DOHH2 (cell line): ENCODE results near the gene PCBD1.

Experiments used
- H3F3A ChIP-seq: fragments of 200-600 bp; sonication (generic), shearing (Covaris generic); 2 replicates; pipeline ENCODE4 v1.6.0; 2016; ENCODE audit warnings: antibody characterized with exemption, mild to moderate bottlenecking; ENCODE audit not compliant: control insufficient read depth, insufficient read depth
- H3K27ac ChIP-seq: fragments of 200-600 bp; sonication (generic); 2 replicates; pipeline ENCODE4 v1.5.1; 2014; ENCODE audit warnings: low read depth, mild to moderate bottlenecking, low read length, moderate library complexity
- H3K27me3 ChIP-seq: fragments of 200-600 bp; sonication (generic); 2 replicates; pipeline ENCODE4 v1.6.1; 2014; ENCODE audit warnings: mild to moderate bottlenecking, low read length, mixed read lengths; ENCODE audit not compliant: control insufficient read depth
- H3K36me3 ChIP-seq: fragments of 200-600 bp; sonication (generic); 2 replicates; pipeline ENCODE4 v1.6.1; 2014; ENCODE audit warnings: mild to moderate bottlenecking, low read length, moderate library complexity, mixed read lengths; ENCODE audit not compliant: control insufficient read depth
- H3K4me1 ChIP-seq: fragments of 200-600 bp; sonication (generic); 2 replicates; pipeline ENCODE4 v1.6.1; 2014; ENCODE audit warnings: mild to moderate bottlenecking, low read length, mixed read lengths; ENCODE audit not compliant: control insufficient read depth
- H3K4me2 ChIP-seq: fragments of 200-600 bp; sonication (generic); 2 replicates; pipeline ENCODE4 v1.6.0; 2014; ENCODE audit warnings: mild to moderate bottlenecking, low read length, moderate library complexity
- H3K4me3 ChIP-seq: fragments of 200-600 bp; sonication (generic); 2 replicates; pipeline ENCODE4 v1.5.1; 2014; ENCODE audit warnings: mild to moderate bottlenecking, low read length, mixed read lengths
- H3K79me2 ChIP-seq: fragments of 200-600 bp; sonication (generic); 2 replicates; pipeline ENCODE4 v1.6.1; 2014; ENCODE audit warnings: mild to moderate bottlenecking, low read length, mixed read lengths; ENCODE audit not compliant: control insufficient read depth
- H3K9me2 ChIP-seq: fragments of 200-600 bp; sonication (generic); replicated peaks from 2 replicates; pipeline ENCODE4 v1.6.1; 2014; ENCODE audit warnings: mild to moderate bottlenecking, low read length, mixed read lengths; ENCODE audit not compliant: control insufficient read depth
- H3K9me3 ChIP-seq: fragments of 200-600 bp; sonication (generic); 2 replicates; pipeline ENCODE4 v1.6.1; 2014; ENCODE audit warnings: antibody characterized with exemption, low read length, mixed read lengths; ENCODE audit not compliant: control insufficient read depth, insufficient read depth
- H4K20me1 ChIP-seq: fragments of 200-600 bp; sonication (generic); 2 replicates; pipeline ENCODE4 v1.6.0; 2014; ENCODE audit warnings: low read depth, mild to moderate bottlenecking, antibody characterized with exemption, low read length, moderate library complexity; ENCODE audit not compliant: control insufficient read depth, insufficient read depth
- EZH2phosphoT487 ChIP-seq: fragments of 200-600 bp; sonication (generic); IDR thresholded peaks from 2 replicates; pipeline ENCODE4 v1.6.1; 2017; ENCODE audit warnings: borderline replicate concordance, mild to moderate bottlenecking, antibody characterized with exemption, low read length, moderate library complexity, mixed read lengths
- TF ChIP-seq, protein P1 (sequence below): fragments of 200-600 bp; sonication (generic); IDR thresholded peaks from one replicate; pipeline ENCODE4 v1.5.1; 2014; ENCODE audit warnings: antibody characterized with exemption, mild to moderate bottlenecking, low read depth, low read length; ENCODE audit not compliant: poor library complexity, severe bottlenecking

The PCBD1 gene

DNA sequence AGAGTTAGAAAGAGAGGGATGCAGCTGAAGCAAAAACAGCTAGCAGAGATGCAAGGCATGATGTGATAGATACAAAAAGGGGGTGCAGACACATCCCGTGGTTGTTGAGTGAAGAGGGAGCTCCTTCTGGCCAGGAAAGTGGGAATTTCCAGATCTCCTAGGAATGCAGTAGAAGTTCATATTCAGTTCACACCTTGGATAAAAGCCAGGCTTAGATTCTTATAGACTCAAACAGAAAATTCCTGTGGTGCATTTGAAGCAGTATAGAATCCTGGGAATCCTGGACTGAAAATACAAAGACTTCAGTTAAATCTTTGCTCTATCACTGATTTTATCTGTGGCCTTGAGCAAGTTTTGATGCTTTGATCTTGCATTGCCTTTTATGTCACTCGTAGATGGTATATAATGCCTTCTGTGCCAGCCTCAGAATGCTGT, 38.8 kb downstream of the PCBD1 start:
- no peaks in the 10 kb centered on the region for H3F3A ChIP-seq
- no peaks in the 10 kb centered on the region for H3K79me2 ChIP-seq

DNA sequence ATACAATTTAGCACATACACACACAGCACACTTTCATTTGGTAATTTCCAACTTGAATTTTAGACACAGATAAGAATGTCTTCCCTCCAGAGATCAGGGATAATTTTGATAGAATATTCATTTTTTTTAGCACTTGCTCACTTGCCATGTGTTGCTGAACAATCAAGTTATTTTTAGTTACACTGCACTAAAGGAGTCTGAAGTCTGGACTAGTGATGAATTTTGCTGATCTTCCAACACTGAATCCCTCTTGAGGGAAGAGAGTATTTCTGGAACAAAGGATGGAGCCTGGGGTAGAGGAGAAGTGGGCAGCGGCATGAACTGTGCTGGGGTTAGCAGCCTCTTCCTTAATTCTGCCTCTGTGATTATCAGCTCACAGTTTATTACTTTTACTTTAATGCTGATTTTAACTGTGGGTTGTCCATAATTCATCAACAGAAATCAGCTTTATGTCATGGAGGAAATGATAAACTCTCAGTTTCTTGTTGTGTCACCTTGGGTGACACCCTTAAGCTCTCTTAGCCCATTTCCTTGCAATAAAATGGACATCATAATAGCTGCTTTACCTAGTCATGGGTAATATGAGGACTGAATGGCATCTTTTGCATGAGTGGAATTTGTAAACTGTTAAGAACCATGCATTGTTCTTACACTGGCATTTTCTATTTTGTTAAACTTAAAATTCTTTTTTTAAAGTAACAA, 40.6 kb downstream of the PCBD1 start:
- Histone ChIP-seq H3K27me3 (no peaks in the 10 kb centered on the region), H3K4me1 (no peaks in the 10 kb centered on the region), H3F3A (no peaks in the 10 kb centered on the region), H3K36me3 (no peaks in the 10 kb centered on the region; the same call in none of the 2 replicates), H3K9me3 (no peaks in the 10 kb centered on the region), H3K4me2 (no peak overlapping the region), H3K79me2 (no peaks in the 10 kb centered on the region), H3K9me2 (no peaks in the 10 kb centered on the region), H3K27ac (no peak overlapping the region), H3K4me3 (no peak overlapping the region), H4K20me1 (no peaks in the 10 kb centered on the region)
- TF ChIP-seq, protein P1, sequence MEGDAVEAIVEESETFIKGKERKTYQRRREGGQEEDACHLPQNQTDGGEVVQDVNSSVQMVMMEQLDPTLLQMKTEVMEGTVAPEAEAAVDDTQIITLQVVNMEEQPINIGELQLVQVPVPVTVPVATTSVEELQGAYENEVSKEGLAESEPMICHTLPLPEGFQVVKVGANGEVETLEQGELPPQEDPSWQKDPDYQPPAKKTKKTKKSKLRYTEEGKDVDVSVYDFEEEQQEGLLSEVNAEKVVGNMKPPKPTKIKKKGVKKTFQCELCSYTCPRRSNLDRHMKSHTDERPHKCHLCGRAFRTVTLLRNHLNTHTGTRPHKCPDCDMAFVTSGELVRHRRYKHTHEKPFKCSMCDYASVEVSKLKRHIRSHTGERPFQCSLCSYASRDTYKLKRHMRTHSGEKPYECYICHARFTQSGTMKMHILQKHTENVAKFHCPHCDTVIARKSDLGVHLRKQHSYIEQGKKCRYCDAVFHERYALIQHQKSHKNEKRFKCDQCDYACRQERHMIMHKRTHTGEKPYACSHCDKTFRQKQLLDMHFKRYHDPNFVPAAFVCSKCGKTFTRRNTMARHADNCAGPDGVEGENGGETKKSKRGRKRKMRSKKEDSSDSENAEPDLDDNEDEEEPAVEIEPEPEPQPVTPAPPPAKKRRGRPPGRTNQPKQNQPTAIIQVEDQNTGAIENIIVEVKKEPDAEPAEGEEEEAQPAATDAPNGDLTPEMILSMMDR, result no peak
- no peak for TF ChIP-seq EZH2phosphoT487

More for the DNA sequence above, 38.8 kb downstream of the PCBD1 start:
- Histone ChIP-seq H3K4me3 (no peak overlapping the region), H3K27ac (no peak overlapping the region), H3K27me3 (no peaks in the 10 kb centered on the region), H4K20me1 (no peaks in the 10 kb centered on the region), H3K9me2 (no peaks in the 10 kb centered on the region), H3K36me3 (peaks cover 1% of the 10 kb centered on the region), H3K4me2 (no peak overlapping the region), H3K9me3 (no peaks in the 10 kb centered on the region), H3K4me1 (no peaks in the 10 kb centered on the region)
- TF ChIP-seq EZH2phosphoT487, result no peak
- TF ChIP-seq, protein P1, result no peak

DNA sequence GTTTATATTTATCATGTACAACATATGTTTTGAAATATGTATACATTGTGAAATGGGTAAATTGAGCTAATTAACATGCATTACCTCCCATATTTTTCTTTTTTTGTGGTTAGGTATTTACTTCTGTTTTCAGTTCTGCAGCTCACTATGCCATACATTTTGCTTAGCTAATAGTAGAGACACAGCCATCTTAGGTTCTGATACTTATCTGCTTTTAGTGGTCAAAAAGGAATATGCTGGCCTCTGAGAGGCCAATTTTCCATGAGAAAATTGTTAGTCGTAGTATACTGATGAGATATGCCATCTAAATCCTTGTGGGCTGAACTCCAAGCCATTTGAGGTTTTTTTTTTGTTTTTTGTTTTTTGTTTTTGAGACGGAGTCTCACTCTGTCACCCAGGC, 41.6 kb downstream of the PCBD1 start:
- H3K36me3 ChIP-seq, result no peaks in the 10 kb centered on the region; the same call in 1 of the 2 replicates
- no peaks in the 10 kb centered on the region for H3K27me3 ChIP-seq
- H3K9me3 ChIP-seq, result no peaks in the 10 kb centered on the region
- no peaks in the 10 kb centered on the region for H3K9me2 ChIP-seq
- H3K4me3 ChIP-seq, result no peak overlapping the region
- no peaks in the 10 kb centered on the region for H3K79me2 ChIP-seq
- no peak overlapping the region for H3K27ac ChIP-seq
- TF ChIP-seq EZH2phosphoT487, result no peak
- TF ChIP-seq, protein P1, result no peak
- H3F3A ChIP-seq, result no peaks in the 10 kb centered on the region
- no peak overlapping the region for H3K4me2 ChIP-seq
- H3K4me1 ChIP-seq, result no peaks in the 10 kb centered on the region
- H4K20me1 ChIP-seq, result no peaks in the 10 kb centered on the region
